Sigmoid colon (tissue), 7 donors: ENCODE results near the gene SLC16A3. TPM values are rescaled to one million over a fixed set of nuclear protein-coding genes. Genes with fewer than 3 reads are reported as not detected.

Source experiments
- DNase-seq: peaks from one replicate; pipeline ENCODE4 v3.0.0-alpha.2; 2019
- H3K27ac ChIP-seq, 4 donors: fragments of 200-600 bp; sonication (generic); one replicate each; pipeline ENCODE4 v1.5.1; 2016 to 2019; ENCODE audit warnings: mild to moderate bottlenecking in 1 of 4
- H3K27me3 ChIP-seq, 3 donors: fragments of 200-600 bp; sonication (generic); one replicate each; pipeline ENCODE4 v1.5.1; 2019; ENCODE audit warnings: mild to moderate bottlenecking in 1 of 3
- H3K36me3 ChIP-seq, 4 donors: fragments of 200-600 bp; sonication (generic); one replicate each; pipeline ENCODE4 v1.5.1; 2016 to 2019
- H3K4me1 ChIP-seq, 4 donors: fragments of 200-600 bp; sonication (generic); one replicate each; pipeline ENCODE4 v1.5.1; 2017 to 2019
- H3K4me3 ChIP-seq, 4 donors: fragments of 200-600 bp; sonication (generic); one replicate each; pipeline ENCODE4 v1.5.1; 2017 to 2019; ENCODE audit warnings: mild to moderate bottlenecking in 2 of 4, moderate library complexity in 1 of 4
- H3K9me3 ChIP-seq, 4 donors: fragments of 200-600 bp in 3 of 4; sonication (generic) in 3 of 4; one replicate each; pipeline versions ENCODE4 v1.5.1 to v1.6.1; 2013 to 2019
- EP300 ChIP-seq, 4 donors: sonication (generic); formaldehyde crosslinking; IDR thresholded peaks; one replicate each; pipeline ENCODE4 v1.6.1; 2017; ENCODE audit warnings: antibody characterized with exemption in 4 of 4
- POLR2A ChIP-seq, 2 donors: fragments of 450-650 bp; IDR thresholded peaks; one replicate each; pipeline ENCODE4 v1.6.1; 2016; ENCODE audit warnings: antibody characterized with exemption in 2 of 2, mild to moderate bottlenecking in 2 of 2, moderate library complexity in 2 of 2
- POLR2AphosphoS5 ChIP-seq, 4 donors: sonication (generic); formaldehyde crosslinking; IDR thresholded peaks; one replicate each; pipeline ENCODE4 v1.6.1; 2017; ENCODE audit warnings: antibody characterized with exemption in 4 of 4
- WGBS, 2 donors: extraction: QIAGEN DNeasy Blood & Tissue Kit; methylation state at CpG; one replicate each; pipeline ENCODE4 v1.1.7; 2013; 5-methylcytosine and 5-hydroxymethylcytosine counted together
- intact Hi-C: fragments of 100-400 bp; cut with DNase I; formaldehyde crosslinking; loops from one replicate; pipeline ENCODE4 v1.15.1; 2023
- polyA plus RNA-seq, 3 donors: library from polyadenylated mRNA; stranded (reverse); fragments of 200-250 nt; gene quantifications; one replicate each; pipeline ENCODE4 v1.2.3, GENCODE V29; 2013
- total RNA-seq, 4 donors: library from RNA; depleted of rRNA; stranded (reverse); fragments of >200 nt; gene quantifications; one replicate each; pipeline ENCODE4 v1.1.0, GENCODE V29; 2016
- TF ChIP-seq, protein P1 (sequence below), 4 experiments: fragments of 450-650 bp in 3 of 4; fragments of 200-600 bp in 1 of 4; IDR thresholded peaks; one replicate each; pipeline ENCODE4 v1.5.1; 2016 to 2019; ENCODE audit warnings: antibody characterized with exemption in 4 of 4, mild to moderate bottlenecking in 3 of 4, moderate library complexity in 2 of 4
- donor health status: healthy with polysubstance abuse.
- donor health status: Bipolar disorder and iron deficiency.
- donor health status: healthy.

Gene SLC16A3
- total and polyA plus RNA-seq, 7 donors = 9.6 to 140 (median 12.6) TPM

DNA sequence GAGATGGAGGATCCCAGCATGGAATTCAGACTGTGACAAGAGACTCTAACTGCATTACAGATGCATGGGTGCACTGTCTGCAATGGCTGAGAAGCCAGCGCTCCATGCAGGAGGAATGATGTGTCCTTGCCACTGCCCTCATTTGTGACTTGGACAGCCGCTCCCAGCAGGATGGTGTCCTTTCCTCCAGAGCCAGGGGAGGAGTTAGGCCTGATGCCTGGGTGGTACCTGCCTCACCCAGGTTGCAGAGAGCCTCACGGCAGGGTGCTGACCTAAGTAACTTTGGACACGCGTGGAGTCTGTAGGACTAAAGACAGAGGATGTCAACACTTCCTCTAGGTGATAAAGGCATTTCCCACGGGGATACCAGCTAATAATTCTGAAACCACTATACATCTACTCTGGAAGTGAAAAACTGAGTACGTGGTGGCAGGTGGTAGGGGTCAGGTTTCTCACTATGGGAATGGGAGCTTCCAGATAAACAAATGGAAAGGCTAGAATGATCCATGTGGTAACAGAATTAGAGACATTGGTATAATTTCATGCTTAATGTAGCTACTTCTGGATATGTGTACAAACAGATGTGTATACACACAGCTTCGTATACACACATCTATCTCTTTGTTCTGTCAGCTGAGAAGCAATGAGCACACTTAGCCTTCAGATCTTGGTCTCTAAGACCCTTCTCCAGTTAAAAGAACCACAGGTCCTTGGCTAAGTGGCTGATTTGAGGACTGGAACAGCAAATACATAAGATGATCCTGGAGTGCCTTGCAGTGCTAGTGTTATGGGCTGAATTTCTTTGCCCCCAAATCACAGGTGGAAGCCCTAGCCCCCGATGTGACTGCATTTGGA is 58.4 kb downstream of the SLC16A3 start:
- H3K27ac ChIP-seq = peak overlapping the region; percentile 58 to 94 (median 83)
- H3K36me3 ChIP-seq = no peaks in the 10 kb centered on the region
- intact Hi-C loops = no loop called here

DNA sequence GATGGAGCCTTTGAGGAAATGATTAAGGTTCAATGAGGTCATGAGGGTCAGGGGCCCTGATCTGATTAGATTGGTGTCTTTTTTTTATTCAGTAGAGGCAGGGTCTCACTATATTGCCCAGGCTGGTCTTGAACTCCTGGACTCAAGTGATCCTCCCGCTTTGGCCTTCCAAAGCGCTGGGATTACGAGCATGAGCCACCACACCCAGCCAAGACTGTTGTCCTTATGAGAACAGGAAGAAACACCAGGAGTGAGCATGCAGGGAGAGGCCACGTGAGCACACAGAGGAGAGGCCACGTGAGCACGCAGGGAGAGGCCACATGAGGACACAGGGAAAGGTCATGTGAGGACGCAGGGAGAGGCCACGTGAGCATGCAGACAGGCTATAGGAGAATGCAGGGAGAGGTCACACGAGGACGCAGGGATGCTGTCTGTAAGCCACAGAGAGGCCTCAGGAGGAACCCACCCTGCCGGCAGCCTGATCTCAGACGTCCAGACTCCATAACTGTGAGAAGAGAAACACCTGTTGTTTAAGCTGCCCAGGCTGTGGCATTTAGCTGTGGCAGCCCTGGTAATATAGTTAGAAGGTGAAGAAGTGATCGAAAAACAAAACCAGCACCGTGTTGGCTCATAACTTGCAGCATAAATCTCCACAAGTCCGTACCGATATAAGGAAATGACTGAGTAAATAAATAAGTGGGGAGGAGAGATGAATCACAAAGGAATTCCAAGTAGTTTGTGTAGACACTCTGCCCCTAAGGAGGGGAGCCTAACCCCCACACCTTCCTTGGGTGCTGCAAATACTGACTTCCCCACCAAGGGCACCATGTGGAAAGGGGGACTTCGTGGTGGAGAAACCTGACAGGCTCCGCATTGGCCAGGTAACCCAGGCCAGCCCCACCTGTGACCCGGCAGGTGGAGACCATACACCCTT is 59.3 kb downstream of the SLC16A3 start:
- peak; percentile 85 for DNase-seq
- TF ChIP-seq POLR2A (IDR thresholded peaks at IDR 0.05) (no peak), POLR2AphosphoS5 (IDR thresholded peaks at IDR 0.05) (peak in 3 of 4 donors; percentile 50 to 80 (median 58)), EP300 (IDR thresholded peaks at IDR 0.05) (peak in 1 of 4 donors; percentile 45)
- TF ChIP-seq, protein P1, sequence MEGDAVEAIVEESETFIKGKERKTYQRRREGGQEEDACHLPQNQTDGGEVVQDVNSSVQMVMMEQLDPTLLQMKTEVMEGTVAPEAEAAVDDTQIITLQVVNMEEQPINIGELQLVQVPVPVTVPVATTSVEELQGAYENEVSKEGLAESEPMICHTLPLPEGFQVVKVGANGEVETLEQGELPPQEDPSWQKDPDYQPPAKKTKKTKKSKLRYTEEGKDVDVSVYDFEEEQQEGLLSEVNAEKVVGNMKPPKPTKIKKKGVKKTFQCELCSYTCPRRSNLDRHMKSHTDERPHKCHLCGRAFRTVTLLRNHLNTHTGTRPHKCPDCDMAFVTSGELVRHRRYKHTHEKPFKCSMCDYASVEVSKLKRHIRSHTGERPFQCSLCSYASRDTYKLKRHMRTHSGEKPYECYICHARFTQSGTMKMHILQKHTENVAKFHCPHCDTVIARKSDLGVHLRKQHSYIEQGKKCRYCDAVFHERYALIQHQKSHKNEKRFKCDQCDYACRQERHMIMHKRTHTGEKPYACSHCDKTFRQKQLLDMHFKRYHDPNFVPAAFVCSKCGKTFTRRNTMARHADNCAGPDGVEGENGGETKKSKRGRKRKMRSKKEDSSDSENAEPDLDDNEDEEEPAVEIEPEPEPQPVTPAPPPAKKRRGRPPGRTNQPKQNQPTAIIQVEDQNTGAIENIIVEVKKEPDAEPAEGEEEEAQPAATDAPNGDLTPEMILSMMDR (IDR thresholded peaks at IDR 0.05) = no peak
- 12 to 45% methylated on average over 19 of the region's 19 CpGs for WGBS, 2 donors

More for the DNA sequence above, 58.4 kb downstream of the SLC16A3 start:
- no peaks in the 10 kb centered on the region for H3K9me3 ChIP-seq
- H3K4me3 ChIP-seq = no peak overlapping the region
- TF ChIP-seq POLR2AphosphoS5 (IDR thresholded peaks at IDR 0.05) (no peak), EP300 (IDR thresholded peaks at IDR 0.05) (no peak), POLR2A (IDR thresholded peaks at IDR 0.05) (no peak)
- TF ChIP-seq, protein P1 (IDR thresholded peaks at IDR 0.05) = no peak
- DNase-seq = no peak
- peaks cover 0 to 43% (median 27%) of the 10 kb centered on the region in 4 donors for H3K4me1 ChIP-seq
- no peaks in the 10 kb centered on the region for H3K27me3 ChIP-seq
- 53 to 78% methylated on average over 9 of the region's 9 CpGs for WGBS, 2 donors

More for the DNA sequence above, 59.3 kb downstream of the SLC16A3 start:
- peak overlapping the region; percentile 58 to 94 (median 83) for H3K27ac ChIP-seq
- intact Hi-C loops = no loop called here
- no peaks in the 10 kb centered on the region for H3K36me3 ChIP-seq
- no peak overlapping the region for H3K4me3 ChIP-seq
- no peaks in the 10 kb centered on the region for H3K9me3 ChIP-seq
- no peaks in the 10 kb centered on the region for H3K27me3 ChIP-seq
- peaks cover 0 to 38% (median 26%) of the 10 kb centered on the region in 4 donors for H3K4me1 ChIP-seq

Other genes with a start within 250 kb of the SLC16A3 start
- gene CENPX, start 206.2 kb upstream of the SLC16A3 start, total RNA-seq = 100 to 1,000 TPM in 3 of 4 donors, 10 to 100 TPM in 1; 78.4 to 164 (median 124) TPM
- gene CENPX, start 206.2 kb upstream of the SLC16A3 start, polyA plus RNA-seq = 100 to 1,000 TPM; 249 to 273 (median 258) TPM
- gene LRRC45, start 205.7 kb upstream of the SLC16A3 start, total RNA-seq = 1 to 10 TPM; 5.3 to 8.8 (median 6.9) TPM
- 10 to 100 TPM in 1 of 3 donors, 1 to 10 TPM in 2; 6.6 to 28.6 (median 6.7) TPM for gene LRRC45, start 205.7 kb upstream of the SLC16A3 start, polyA plus RNA-seq
- 1 to 10 TPM in 3 of 4 donors, under 1 TPM in 1; 0.99 to 6.1 (median 2.8) TPM for gene RAC3, start 197.4 kb upstream of the SLC16A3 start, total RNA-seq
- gene RAC3, start 197.4 kb upstream of the SLC16A3 start, polyA plus RNA-seq = 10 to 100 TPM in 1 of 3 donors, 1 to 10 TPM in 1, under 1 TPM in 1; 0.60 to 11.8 (median 2.8) TPM
- gene DCXR, start 191.3 kb upstream of the SLC16A3 start, total RNA-seq = 10 to 100 TPM; 44.3 to 94.8 (median 86.3) TPM
- 100 to 1,000 TPM; 130 to 163 (median 147) TPM for gene DCXR, start 191.3 kb upstream of the SLC16A3 start, polyA plus RNA-seq
- gene RFNG, start 177.2 kb upstream of the SLC16A3 start, total RNA-seq = 10 to 100 TPM; 31.7 to 37.4 (median 33.7) TPM
- 10 to 100 TPM; 13.6 to 38.6 (median 23.4) TPM for gene RFNG, start 177.2 kb upstream of the SLC16A3 start, polyA plus RNA-seq
- gene GPS1, start 177.1 kb upstream of the SLC16A3 start, total RNA-seq = 10 to 100 TPM; 64.6 to 75.4 (median 69.8) TPM
- gene GPS1, start 177.1 kb upstream of the SLC16A3 start, polyA plus RNA-seq = 10 to 100 TPM; 67.3 to 83.6 (median 69.1) TPM
- gene DUS1L, start 163.2 kb upstream of the SLC16A3 start, total RNA-seq = 10 to 100 TPM; 31.3 to 71.0 (median 54.2) TPM
- gene DUS1L, start 163.2 kb upstream of the SLC16A3 start, polyA plus RNA-seq = 100 to 1,000 TPM in 1 of 3 donors, 10 to 100 TPM in 2; 68.5 to 119 (median 84.2) TPM
- 10 to 100 TPM; 12.7 to 44.2 (median 19.0) TPM for gene FASN, start 130.8 kb upstream of the SLC16A3 start, total RNA-seq
- gene FASN, start 130.8 kb upstream of the SLC16A3 start, polyA plus RNA-seq = 100 to 1,000 TPM in 1 of 3 donors, 10 to 100 TPM in 2; 14.4 to 152 (median 15.3) TPM
- gene CCDC57, start 16.2 kb upstream of the SLC16A3 start, total RNA-seq = 10 to 100 TPM; 13.3 to 34.1 (median 20.8) TPM
- 10 to 100 TPM; 17.4 to 47.8 (median 25.4) TPM for gene CCDC57, start 16.2 kb upstream of the SLC16A3 start, polyA plus RNA-seq
- gene CSNK1D, start 44.7 kb downstream of the SLC16A3 start, total RNA-seq = 10 to 100 TPM; 45.1 to 61.2 (median 48.9) TPM
- 100 to 1,000 TPM in 1 of 3 donors, 10 to 100 TPM in 2; 55.9 to 142 (median 86.2) TPM for gene CSNK1D, start 44.7 kb downstream of the SLC16A3 start, polyA plus RNA-seq
- 1 to 10 TPM in 2 of 4 donors, not detected in 2; 2.8 to 4.3 TPM for gene CD7, start 88.6 kb downstream of the SLC16A3 start, total RNA-seq
- gene CD7, start 88.6 kb downstream of the SLC16A3 start, polyA plus RNA-seq = 10 to 100 TPM in 1 of 3 donors, 1 to 10 TPM in 1, under 1 TPM in 1; 0.60 to 38.3 (median 4.6) TPM
- 10 to 100 TPM in 2 of 4 donors, 1 to 10 TPM in 2; 8.4 to 56.9 (median 10.5) TPM for gene SECTM1, start 104.7 kb downstream of the SLC16A3 start, total RNA-seq
- gene SECTM1, start 104.7 kb downstream of the SLC16A3 start, polyA plus RNA-seq = 100 to 1,000 TPM in 1 of 3 donors, 10 to 100 TPM in 2; 64.3 to 105 (median 80.8) TPM
- not detected for gene TEX19, start 130.2 kb downstream of the SLC16A3 start, total RNA-seq
- under 1 TPM in 1 of 3 donors, not detected in 2; 0.04 TPM for gene TEX19, start 130.2 kb downstream of the SLC16A3 start, polyA plus RNA-seq
- gene UTS2R, start 142.7 kb downstream of the SLC16A3 start, total RNA-seq = not detected
- not detected for gene UTS2R, start 142.7 kb downstream of the SLC16A3 start, polyA plus RNA-seq
- gene HEXD, start 189.3 kb downstream of the SLC16A3 start, total RNA-seq = 10 to 100 TPM; 15.8 to 42.9 (median 24.0) TPM
- 10 to 100 TPM in 2 of 3 donors, 1 to 10 TPM in 1; 9.5 to 46.2 (median 16.2) TPM for gene HEXD, start 189.3 kb downstream of the SLC16A3 start, polyA plus RNA-seq
- gene OGFOD3, start 189.5 kb downstream of the SLC16A3 start, total RNA-seq = 10 to 100 TPM; 14.1 to 28.2 (median 22.1) TPM
- gene OGFOD3, start 189.5 kb downstream of the SLC16A3 start, polyA plus RNA-seq = 10 to 100 TPM in 1 of 3 donors, 1 to 10 TPM in 2; 6.0 to 23.4 (median 6.9) TPM
- gene CYBC1, start 221.7 kb downstream of the SLC16A3 start, total RNA-seq = 10 to 100 TPM; 22.8 to 76.6 (median 46.7) TPM
- gene CYBC1, start 221.7 kb downstream of the SLC16A3 start, polyA plus RNA-seq = 100 to 1,000 TPM in 1 of 3 donors, 10 to 100 TPM in 2; 25.8 to 116 (median 32.1) TPM
- 10 to 100 TPM; 34.6 to 50.4 (median 43.8) TPM for gene NARF, start 229.7 kb downstream of the SLC16A3 start, total RNA-seq
- gene NARF, start 229.7 kb downstream of the SLC16A3 start, polyA plus RNA-seq = 10 to 100 TPM; 29.4 to 65.8 (median 38.6) TPM